Colonic mucosa (tissue), 4 donors: ENCODE results near the gene CCDC192. TPM values are rescaled to one million over a fixed set of nuclear protein-coding genes. Genes with fewer than 3 reads are reported as not detected.

ENCODE experiments used
- DNase-seq: peaks from one replicate; pipeline ENCODE4 v3.0.0-alpha.2; 2020
- H3K27ac ChIP-seq: fragments of 200-600 bp; one replicate; pipeline ENCODE4 v1.8.0; 2021
- H3K27me3 ChIP-seq: fragments of 200-600 bp; one replicate; pipeline ENCODE4 v1.8.0; 2021
- H3K36me3 ChIP-seq: fragments of 200-600 bp; one replicate; pipeline ENCODE4 v1.8.0; 2021
- H3K4me1 ChIP-seq: fragments of 200-600 bp; one replicate; pipeline ENCODE4 v1.8.0; 2021; ENCODE audit warnings: mild to moderate bottlenecking
- H3K4me3 ChIP-seq: fragments of 200-600 bp; one replicate; pipeline ENCODE4 v1.8.0; 2021
- H3K9ac ChIP-seq, 2 donors: one replicate each; pipeline ENCODE4 v1.7.0; 2013; ENCODE audit warnings: control low read depth in 2 of 2, low read depth in 2 of 2, low read length in 2 of 2
- H3K9me3 ChIP-seq: fragments of 200-600 bp; one replicate; pipeline ENCODE4 v1.8.0; 2021
- intact Hi-C: fragments of 100-400 bp; cut with DNase I; formaldehyde crosslinking; loops from one replicate; pipeline ENCODE4 v1.14.1; 2022
- total RNA-seq, 2 donors: library from RNA; stranded (reverse); fragmentation: NEBNext Ultra II Directional in 1 of 2; extraction: Animal tissue kit (Norgen Biotek cat#: 25700) in 1 of 2; gene quantifications; one replicate each; pipeline ENCODE4 v1.2.1, GENCODE V29; 2021
- TF ChIP-seq, protein P1 (sequence below): fragments of 200-600 bp; IDR thresholded peaks from one replicate; pipeline ENCODE4 v1.8.0; 2022; ENCODE audit warnings: antibody characterized with exemption, mild to moderate bottlenecking
- donor health status: healthy.
- donor health status: DM: no; HTN: no; CAD: no.
- donor health status: DM: no; HTN: no; CAD: no.

CCDC192 gene
- total RNA-seq, 2 donors from 2014 or later: not detected

GRCh38 chr5:127961006-127961762, 258.0 kb downstream of the CCDC192 start:
- Histone ChIP-seq H3K4me3 (no peak overlapping the region), H3K9ac (peak overlapping the region in 1 of 2 donors; percentile 76), H3K4me1 (peaks cover 12% of the 10 kb centered on the region), H3K9me3 (no peaks in the 10 kb centered on the region), H3K36me3 (no peaks in the 10 kb centered on the region), H3K27ac (peak overlapping the region; percentile 61), H3K27me3 (no peaks in the 10 kb centered on the region)
- intact Hi-C loops: no loop called here
- no peak for DNase-seq
- TF ChIP-seq, protein P1, sequence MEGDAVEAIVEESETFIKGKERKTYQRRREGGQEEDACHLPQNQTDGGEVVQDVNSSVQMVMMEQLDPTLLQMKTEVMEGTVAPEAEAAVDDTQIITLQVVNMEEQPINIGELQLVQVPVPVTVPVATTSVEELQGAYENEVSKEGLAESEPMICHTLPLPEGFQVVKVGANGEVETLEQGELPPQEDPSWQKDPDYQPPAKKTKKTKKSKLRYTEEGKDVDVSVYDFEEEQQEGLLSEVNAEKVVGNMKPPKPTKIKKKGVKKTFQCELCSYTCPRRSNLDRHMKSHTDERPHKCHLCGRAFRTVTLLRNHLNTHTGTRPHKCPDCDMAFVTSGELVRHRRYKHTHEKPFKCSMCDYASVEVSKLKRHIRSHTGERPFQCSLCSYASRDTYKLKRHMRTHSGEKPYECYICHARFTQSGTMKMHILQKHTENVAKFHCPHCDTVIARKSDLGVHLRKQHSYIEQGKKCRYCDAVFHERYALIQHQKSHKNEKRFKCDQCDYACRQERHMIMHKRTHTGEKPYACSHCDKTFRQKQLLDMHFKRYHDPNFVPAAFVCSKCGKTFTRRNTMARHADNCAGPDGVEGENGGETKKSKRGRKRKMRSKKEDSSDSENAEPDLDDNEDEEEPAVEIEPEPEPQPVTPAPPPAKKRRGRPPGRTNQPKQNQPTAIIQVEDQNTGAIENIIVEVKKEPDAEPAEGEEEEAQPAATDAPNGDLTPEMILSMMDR: no peak

DNA sequence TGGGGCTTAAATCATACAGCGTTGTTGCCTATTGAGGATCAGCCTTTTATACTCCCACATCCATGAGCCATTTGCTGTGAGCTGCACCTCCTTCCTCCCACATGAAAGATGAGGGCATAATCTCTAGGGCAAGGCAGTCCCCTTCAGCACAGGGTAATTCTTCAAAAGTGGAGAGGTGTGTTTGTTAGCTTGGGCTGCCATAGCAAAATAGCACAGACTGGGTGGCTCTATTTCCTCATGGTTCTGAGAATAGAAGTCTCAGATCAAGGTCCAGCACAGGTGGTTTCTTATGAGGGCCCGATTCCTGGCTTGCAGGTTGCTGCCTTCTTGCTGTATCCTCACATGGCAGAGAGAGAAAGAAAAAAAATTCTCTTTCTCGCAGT, 258.6 kb downstream of the CCDC192 start:
- Histone ChIP-seq H3K4me3 (no peak overlapping the region), H3K9me3 (no peaks in the 10 kb centered on the region), H3K4me1 (peaks cover 12% of the 10 kb centered on the region), H3K36me3 (no peaks in the 10 kb centered on the region), H3K27me3 (no peaks in the 10 kb centered on the region), H3K9ac (peak overlapping the region in 1 of 2 donors; percentile 76), H3K27ac (peak overlapping the region; percentile 61)
- intact Hi-C loops: no loop called here
- peak; percentile 65 for DNase-seq
- TF ChIP-seq, protein P1: no peak

DNA sequence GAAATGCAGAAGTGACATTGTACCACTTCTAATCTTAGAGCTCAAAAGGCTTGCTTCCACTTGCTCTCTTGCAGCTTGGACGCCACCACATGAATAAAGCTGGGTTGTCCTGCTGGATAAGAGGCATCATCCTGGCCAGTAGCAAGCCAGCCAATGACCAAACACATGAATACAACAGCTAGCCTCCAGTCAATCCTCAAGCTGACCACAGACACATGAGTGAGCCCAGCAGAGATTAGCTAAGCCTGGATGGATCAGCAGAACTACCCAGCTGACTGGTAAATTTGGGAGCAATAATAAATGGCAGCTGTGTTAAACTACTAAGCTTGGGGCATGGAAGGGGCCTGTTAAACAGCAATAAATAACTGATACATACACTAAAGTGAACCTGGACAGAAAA, 259.3 kb downstream of the CCDC192 start:
- Histone ChIP-seq H3K4me1 (peaks cover 12% of the 10 kb centered on the region), H3K9ac (peak overlapping the region in 1 of 2 donors; percentile 51), H3K27me3 (no peaks in the 10 kb centered on the region), H3K36me3 (no peaks in the 10 kb centered on the region), H3K4me3 (no peak overlapping the region), H3K27ac (peak overlapping the region; percentile 61), H3K9me3 (no peaks in the 10 kb centered on the region)
- intact Hi-C loops: no loop called here
- TF ChIP-seq, protein P1: no peak
- DNase-seq: no peak

DNA sequence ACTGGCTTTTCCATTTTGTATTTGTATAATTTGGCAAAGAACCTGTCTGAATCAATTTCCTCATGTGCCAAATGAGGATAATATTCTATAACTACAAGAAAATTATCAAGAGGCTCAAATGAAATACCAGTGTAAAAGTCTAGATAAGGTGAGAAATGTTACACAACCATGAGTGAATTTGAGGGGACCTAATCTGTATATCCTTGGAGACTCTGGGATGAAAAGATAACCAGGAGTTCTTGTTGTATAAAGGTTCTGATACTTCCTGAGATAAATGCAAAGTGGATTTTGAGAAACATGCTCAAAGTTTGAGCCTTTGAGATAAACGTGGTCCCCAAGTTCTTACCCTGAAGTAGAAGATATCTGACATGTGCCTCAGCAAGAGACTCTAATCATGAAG, 260.0 kb downstream of the CCDC192 start:
- Histone ChIP-seq H3K4me1 (peaks cover 12% of the 10 kb centered on the region), H3K9ac (no peak overlapping the region), H3K27me3 (no peaks in the 10 kb centered on the region), H3K27ac (no peak overlapping the region), H3K36me3 (no peaks in the 10 kb centered on the region), H3K4me3 (no peak overlapping the region), H3K9me3 (no peaks in the 10 kb centered on the region)
- TF ChIP-seq, protein P1: no peak
- intact Hi-C loops: no loop called here
- DNase-seq: no peak

- Histone ChIP-seq H3K27me3 (no peaks in the 10 kb centered on the region), H3K9ac (no peak overlapping the region), H3K4me3 (no peak overlapping the region), H3K4me1 (peaks cover 12% of the 10 kb centered on the region), H3K27ac (no peak overlapping the region), H3K36me3 (no peaks in the 10 kb centered on the region), H3K9me3 (no peaks in the 10 kb centered on the region)
- TF ChIP-seq, protein P1: no peak
- DNase-seq: no peak
- intact Hi-C loops: no loop called here
Measured at GRCh38 chr5:127963931-127964330, 260.7 kb downstream of the CCDC192 start.
